GM19193 (cell line): ENCODE data around the gene ERCC6L.

Source experiments
- POLR2A ChIP-seq: IDR thresholded peaks from 4 replicates; pipeline ENCODE4 v1.6.1; 2011; ENCODE audit not compliant: insufficient read depth, insufficient read length; ENCODE audit errors: extremely low read depth

Gene ERCC6L

GRCh38 chrX:72265263-72265662 is 26.4 kb upstream of the ERCC6L start:
- TF ChIP-seq POLR2A = no peak

DNA sequence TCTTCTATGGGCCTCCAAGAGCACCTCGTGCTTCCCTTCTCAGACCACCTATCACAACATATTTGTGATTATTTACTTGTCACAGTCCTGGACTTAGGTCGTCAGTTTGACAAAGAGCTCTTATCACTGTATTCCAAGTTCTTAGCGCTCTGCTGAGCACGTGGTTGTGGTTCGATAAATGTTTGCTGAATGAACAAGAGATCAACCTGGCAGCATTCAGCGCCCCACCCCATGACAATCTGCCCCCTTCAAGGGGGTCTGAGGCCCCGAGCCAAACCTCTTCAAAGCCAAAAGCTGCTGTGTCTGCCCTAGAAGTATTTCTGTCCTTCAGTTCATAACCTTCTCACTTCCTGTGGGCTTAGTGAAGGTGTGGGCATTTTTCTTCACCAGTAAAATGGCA is 23.2 kb upstream of the ERCC6L start:
- no peak for TF ChIP-seq POLR2A

GRCh38 chrX:72260448-72260847 is 21.6 kb upstream of the ERCC6L start:
- no peak for TF ChIP-seq POLR2A

DNA sequence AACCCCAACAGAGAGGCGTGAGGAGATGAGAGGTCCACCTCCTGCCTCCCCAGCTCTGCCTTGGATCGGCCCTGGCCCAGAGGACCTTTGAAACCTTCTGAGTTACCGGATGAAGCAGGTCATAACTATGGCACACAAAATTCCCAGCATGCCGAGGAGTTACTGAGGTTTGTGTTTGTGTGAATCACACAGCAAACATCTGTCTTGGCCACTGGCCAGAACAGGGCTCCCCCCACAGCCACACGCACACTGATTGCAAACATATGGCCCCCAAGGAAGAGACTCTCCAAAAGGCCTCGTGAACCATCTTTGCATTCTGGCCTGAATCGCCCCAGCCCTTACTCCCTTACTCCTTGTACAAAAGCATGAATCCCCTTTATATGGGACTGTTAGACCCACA is 19.3 kb upstream of the ERCC6L start:
- TF ChIP-seq POLR2A = no peak

DNA sequence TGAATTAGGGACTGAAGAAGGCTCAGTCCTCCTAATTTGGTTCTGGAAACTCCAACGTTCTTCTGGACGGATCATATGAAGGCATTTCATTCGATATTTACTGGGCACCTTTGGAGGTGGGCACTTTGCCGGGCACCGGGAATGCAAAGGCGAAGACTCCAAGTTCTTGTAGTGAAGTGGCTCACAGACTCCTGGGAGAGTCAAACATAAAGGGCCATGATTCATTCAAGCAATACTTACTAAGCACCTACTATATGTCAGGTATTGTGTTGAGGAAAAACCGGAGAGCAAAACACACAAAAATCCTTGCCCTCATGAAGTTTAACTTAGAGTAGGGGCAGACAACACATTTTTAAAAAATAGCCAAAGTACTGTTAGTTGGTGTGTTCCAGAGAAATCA is 17.0 kb upstream of the ERCC6L start:
- TF ChIP-seq POLR2A = no peak

GRCh38 chrX:72255445-72255844 is 16.6 kb upstream of the ERCC6L start:
- no peak for TF ChIP-seq POLR2A

GRCh38 chrX:72254816-72255215 is 16.0 kb upstream of the ERCC6L start:
- TF ChIP-seq POLR2A = no peak

DNA sequence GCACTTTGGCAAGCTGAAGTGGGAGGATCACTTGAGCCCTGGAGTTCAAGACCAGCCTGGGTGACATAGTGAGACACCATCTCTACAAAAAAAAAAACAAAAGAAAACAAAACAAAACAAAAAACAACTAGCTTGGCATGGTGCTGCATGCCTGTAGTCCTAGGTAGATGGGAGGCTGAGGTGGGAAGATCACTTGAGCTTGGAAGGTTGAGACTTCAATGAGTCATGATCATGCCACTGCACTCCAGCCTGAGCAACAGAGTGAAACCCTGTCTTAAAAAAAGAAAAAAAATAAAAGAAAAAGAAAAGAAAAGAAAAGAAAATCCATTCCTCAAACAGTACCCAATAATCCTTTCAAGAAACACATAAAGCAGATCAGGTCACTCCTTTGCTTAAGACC is 14.9 kb upstream of the ERCC6L start:
- TF ChIP-seq POLR2A = no peak

- no peak for TF ChIP-seq POLR2A
Measured at GRCh38 chrX:72247206-72247942, 8.5 kb upstream of the ERCC6L start.

- TF ChIP-seq POLR2A = no peak
Measured at GRCh38 chrX:72245461-72246089, 6.7 kb upstream of the ERCC6L start.

- no peak for TF ChIP-seq POLR2A
Measured at GRCh38 chrX:72243472-72243871, 4.6 kb upstream of the ERCC6L start.

DNA sequence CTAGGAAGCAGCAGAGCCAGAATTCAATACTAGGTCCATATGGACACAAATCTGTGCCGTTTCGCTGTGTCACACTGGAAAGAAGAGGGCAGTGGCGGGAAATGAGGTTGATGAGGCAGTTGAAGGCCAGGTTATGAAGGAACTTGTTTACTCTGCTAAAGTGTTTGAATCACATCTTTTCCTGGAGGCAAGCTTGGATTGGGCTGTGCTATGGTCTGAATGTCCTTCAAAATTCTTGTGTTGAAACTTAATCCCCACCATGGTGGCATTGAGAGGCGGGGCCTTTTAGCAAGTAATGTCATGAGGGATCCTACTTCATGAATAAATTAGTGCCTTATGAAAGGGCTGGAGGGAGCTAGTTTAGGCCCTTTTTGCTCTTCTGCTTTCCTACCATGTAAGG is 2.1 kb upstream of the ERCC6L start:
- no peak for TF ChIP-seq POLR2A

DNA sequence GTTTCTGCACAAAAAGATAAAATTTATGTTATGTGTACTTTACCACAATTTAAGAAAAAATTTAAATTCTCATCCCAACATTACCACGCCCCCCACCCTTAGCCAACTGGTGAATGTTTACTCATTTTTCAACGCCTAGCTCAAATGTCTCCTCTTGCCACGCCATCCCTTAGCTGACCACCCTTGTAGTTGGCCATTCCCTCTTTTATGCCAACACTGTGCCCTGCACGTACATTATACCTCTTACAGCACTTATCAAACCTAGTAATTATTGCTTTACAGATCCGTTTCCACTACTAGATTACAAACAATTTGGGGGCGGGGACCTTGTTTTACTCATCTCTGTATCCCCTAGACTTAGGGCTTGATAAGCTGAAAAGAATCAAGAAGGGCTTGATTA is 644 bp downstream of the ERCC6L start:
- no peak for TF ChIP-seq POLR2A

- TF ChIP-seq POLR2A = no peak
Measured at GRCh38 chrX:72236841-72237240, 2.0 kb downstream of the ERCC6L start.

- no peak for TF ChIP-seq POLR2A
Measured at GRCh38 chrX:72230290-72230689, 8.5 kb downstream of the ERCC6L start.

- TF ChIP-seq POLR2A = no peak
Measured at GRCh38 chrX:72216973-72217372, 21.9 kb downstream of the ERCC6L start.
